ENCODE results near the gene ST7L.

GRCh38 chr1:112493351-112493750 lies 125.6 kb downstream of the ST7L start:
- TF ChIP-seq CTCF (IDR thresholded peaks at IDR 0.05): no peak
- TF ChIP-seq POLR2A (IDR thresholded peaks at IDR 0.05): no peak

Measured in heart left ventricle (tissue), 13 donors.